Measurements from ENCODE around the gene ITGA6.
A peak's percentile ranks its signal among the peaks of the same experiment; 100 is the strongest.

ITGA6 gene

DNA sequence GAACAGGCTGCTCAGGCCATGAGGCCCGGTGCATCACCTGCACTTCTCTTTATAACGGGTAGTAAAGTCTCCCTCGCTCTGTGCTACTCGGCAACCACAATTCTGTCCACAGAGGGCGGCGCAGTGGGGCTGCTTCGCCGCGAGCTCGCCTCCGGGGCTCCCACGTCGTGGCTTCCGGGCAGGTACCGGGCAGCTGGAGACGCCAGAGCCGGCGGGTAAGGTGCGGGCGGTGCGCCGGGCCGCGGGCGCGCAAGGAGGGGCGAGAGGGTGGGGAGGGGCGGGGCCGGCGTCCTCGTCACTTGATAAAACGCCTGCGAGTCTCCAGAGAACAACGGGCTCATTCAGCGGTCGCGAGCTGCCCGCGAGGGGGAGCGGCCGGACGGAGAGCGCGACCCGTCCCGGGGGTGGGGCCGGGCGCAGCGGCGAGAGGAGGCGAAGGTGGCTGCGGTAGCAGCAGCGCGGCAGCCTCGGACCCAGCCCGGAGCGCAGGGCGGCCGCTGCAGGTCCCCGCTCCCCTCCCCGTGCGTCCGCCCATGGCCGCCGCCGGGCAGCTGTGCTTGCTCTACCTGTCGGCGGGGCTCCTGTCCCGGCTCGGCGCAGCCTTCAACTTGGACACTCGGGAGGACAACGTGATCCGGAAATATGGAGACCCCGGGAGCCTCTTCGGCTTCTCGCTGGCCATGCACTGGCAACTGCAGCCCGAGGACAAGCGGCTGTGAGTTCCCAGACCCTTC, at the start of gene ITGA6:
Gene ITGA6, plus strand, starts transcription at position 331 of the 734 bp plus-strand sequence.
- H3K36me3 ChIP-seq (ENCODE audit: low read depth), result peaks cover 31% of the 10 kb centered on the region
- TF ChIP-seq, protein P1, sequence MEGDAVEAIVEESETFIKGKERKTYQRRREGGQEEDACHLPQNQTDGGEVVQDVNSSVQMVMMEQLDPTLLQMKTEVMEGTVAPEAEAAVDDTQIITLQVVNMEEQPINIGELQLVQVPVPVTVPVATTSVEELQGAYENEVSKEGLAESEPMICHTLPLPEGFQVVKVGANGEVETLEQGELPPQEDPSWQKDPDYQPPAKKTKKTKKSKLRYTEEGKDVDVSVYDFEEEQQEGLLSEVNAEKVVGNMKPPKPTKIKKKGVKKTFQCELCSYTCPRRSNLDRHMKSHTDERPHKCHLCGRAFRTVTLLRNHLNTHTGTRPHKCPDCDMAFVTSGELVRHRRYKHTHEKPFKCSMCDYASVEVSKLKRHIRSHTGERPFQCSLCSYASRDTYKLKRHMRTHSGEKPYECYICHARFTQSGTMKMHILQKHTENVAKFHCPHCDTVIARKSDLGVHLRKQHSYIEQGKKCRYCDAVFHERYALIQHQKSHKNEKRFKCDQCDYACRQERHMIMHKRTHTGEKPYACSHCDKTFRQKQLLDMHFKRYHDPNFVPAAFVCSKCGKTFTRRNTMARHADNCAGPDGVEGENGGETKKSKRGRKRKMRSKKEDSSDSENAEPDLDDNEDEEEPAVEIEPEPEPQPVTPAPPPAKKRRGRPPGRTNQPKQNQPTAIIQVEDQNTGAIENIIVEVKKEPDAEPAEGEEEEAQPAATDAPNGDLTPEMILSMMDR (IDR thresholded peaks at IDR 0.05; ENCODE audit: poor library complexity, severe bottlenecking), result peak; percentile 26
- ATAC-seq (ENCODE audit: low read depth) (peak; percentile 67), DNase-seq (ENCODE audit: low spot score) (peak; percentile 85)
- H3K4me3 ChIP-seq (ENCODE audit: severe bottlenecking), result peak within 1 kb of the TSS; percentile 96
- peaks cover 23% of the 10 kb centered on the region for H3K4me1 ChIP-seq (ENCODE audit: insufficient read depth, poor library complexity, severe bottlenecking)
- no peaks in the 10 kb centered on the region for H3K27me3 ChIP-seq (ENCODE audit: insufficient read depth, poor library complexity, severe bottlenecking)
- peak within 1 kb of the TSS; percentile 98 for H3K27ac ChIP-seq (ENCODE audit: poor library complexity, severe bottlenecking)
- no peaks in the 10 kb centered on the region for H3K9me3 ChIP-seq (ENCODE audit: severe bottlenecking)

DNA sequence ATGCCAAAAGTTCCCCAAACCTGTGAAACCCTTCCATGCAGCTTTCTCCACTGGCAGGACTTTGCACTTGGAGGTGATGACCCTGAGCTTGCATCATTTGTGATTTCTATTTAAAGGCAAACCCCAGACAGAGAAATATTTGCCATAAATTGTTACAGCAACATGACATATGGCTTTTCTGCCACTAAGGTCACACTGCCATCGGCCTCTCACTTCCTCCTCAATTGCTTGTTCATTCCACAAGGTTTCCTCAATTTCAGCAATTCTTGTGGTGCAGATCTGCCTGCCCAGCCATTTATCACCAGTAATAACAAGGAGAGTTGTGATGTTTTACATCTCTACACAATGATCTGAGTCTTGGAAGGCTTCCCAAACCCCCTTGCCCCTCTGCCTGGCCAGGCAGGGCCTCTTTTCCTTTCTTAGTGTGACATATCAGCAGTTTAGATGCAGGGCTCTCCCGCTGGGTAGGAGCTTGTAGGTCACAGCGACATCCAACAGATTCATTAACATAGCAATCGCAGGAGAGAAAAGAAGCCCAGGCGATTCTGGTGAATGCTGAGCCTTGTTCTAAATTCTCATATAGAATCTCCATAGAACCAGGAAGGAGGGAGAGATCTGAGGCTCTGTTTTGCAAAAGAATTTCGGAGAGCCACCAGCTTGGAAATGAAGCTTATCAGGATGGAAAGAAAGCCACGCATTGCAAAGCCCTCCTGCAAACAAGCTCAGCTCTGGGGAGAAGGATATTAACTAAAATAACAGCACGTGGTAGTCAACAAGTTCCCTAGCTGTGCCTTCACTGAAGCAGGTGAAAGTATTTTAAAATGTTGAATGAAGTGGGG, 46.7 kb upstream of the ITGA6 start:
- H3K27ac ChIP-seq (ENCODE audit: poor library complexity, severe bottlenecking), result no peak overlapping the region

DNA sequence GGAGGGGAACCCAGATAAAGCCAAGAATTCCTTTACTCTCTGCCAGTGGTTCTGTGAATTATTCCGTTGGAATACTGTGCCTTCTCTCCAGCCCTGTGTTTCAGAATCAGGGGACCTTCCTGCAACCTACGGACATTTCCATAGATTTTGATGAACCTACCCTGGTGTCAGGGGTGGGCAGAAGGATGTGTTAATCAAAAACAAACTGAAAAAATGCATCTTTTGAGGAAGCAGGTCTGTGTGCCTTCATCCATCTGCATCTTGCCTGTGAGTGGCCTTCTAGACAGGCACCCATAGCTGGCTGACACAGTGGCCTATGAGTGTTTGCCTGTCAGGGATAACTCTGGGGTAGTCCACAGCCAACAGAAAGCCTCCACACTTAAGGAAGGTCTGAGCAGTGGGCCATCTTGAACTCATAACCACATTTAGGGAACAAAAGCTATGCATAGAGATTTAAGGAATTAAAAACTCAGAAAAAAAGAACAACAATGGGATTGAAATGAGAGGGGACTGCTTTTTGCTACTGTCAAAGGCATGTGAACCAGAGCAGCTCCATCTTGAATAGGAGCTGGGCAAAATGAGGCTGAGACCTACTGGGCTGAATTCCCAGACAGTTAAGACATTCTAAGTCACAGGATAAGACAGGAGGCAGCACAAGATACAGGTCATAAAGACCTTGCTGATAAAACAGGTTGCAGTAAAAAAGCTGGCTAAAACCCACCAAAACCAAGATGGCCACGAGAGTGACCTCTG, 45.9 kb upstream of the ITGA6 start:
- TF ChIP-seq, protein P1 (IDR thresholded peaks at IDR 0.05; ENCODE audit: poor library complexity, severe bottlenecking), result no peak

More for the DNA sequence above, 46.7 kb upstream of the ITGA6 start:
- no peak for DNase-seq (ENCODE audit: low spot score)
- no peaks in the 10 kb centered on the region for H3K27me3 ChIP-seq (ENCODE audit: insufficient read depth, poor library complexity, severe bottlenecking)
- H3K9me3 ChIP-seq (ENCODE audit: severe bottlenecking), result no peaks in the 10 kb centered on the region
- no peaks in the 10 kb centered on the region for H3K4me1 ChIP-seq (ENCODE audit: insufficient read depth, poor library complexity, severe bottlenecking)
- H3K4me3 ChIP-seq (ENCODE audit: severe bottlenecking), result no peak overlapping the region
- ATAC-seq (ENCODE audit: low read depth), result no peak
- TF ChIP-seq, protein P1 (IDR thresholded peaks at IDR 0.05; ENCODE audit: poor library complexity, severe bottlenecking), result no peak
- no peaks in the 10 kb centered on the region for H3K36me3 ChIP-seq (ENCODE audit: low read depth)

DNA sequence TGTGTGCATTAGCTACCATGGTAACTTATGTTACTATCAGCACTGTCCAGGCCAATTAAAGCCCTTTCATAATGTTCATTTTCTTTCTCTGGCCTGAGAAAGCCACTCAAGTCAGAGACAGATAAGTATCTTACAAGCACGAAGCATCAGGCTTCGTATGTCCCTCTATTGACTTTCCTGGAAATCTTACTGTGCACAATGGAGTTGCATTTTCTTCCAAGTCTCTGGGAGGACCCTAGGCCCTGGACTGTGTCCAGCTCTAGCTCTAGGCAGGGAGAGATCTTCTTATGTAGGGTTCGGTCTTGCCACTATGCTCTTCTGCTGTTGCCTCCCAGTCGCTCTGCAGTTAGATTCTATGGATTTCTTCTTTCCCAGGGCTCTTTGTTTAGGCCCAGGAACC, 40.0 kb upstream of the ITGA6 start:
- H3K36me3 ChIP-seq (ENCODE audit: low read depth), result no peaks in the 10 kb centered on the region
- no peaks in the 10 kb centered on the region for H3K27me3 ChIP-seq (ENCODE audit: insufficient read depth, poor library complexity, severe bottlenecking)
- DNase-seq (ENCODE audit: low spot score) (no peak), ATAC-seq (ENCODE audit: low read depth) (no peak)
- no peaks in the 10 kb centered on the region for H3K9me3 ChIP-seq (ENCODE audit: severe bottlenecking)
- H3K4me3 ChIP-seq (ENCODE audit: severe bottlenecking), result no peak overlapping the region
- TF ChIP-seq, protein P1 (IDR thresholded peaks at IDR 0.05; ENCODE audit: poor library complexity, severe bottlenecking), result no peak
- no peaks in the 10 kb centered on the region for H3K4me1 ChIP-seq (ENCODE audit: insufficient read depth, poor library complexity, severe bottlenecking)
- no peak overlapping the region for H3K27ac ChIP-seq (ENCODE audit: poor library complexity, severe bottlenecking)

More for the DNA sequence above, 45.9 kb upstream of the ITGA6 start:
- Histone ChIP-seq H3K36me3 (ENCODE audit: low read depth) (no peaks in the 10 kb centered on the region), H3K27me3 (ENCODE audit: insufficient read depth, poor library complexity, severe bottlenecking) (no peaks in the 10 kb centered on the region), H3K9me3 (ENCODE audit: severe bottlenecking) (no peaks in the 10 kb centered on the region), H3K4me1 (ENCODE audit: insufficient read depth, poor library complexity, severe bottlenecking) (no peaks in the 10 kb centered on the region), H3K4me3 (ENCODE audit: severe bottlenecking) (no peak overlapping the region), H3K27ac (ENCODE audit: poor library complexity, severe bottlenecking) (no peak overlapping the region)
- no peak for DNase-seq (ENCODE audit: low spot score)
- ATAC-seq (ENCODE audit: low read depth), result no peak
